Measurements from ENCODE around the gene RASAL2. TPM values are rescaled to one million over a fixed set of nuclear protein-coding genes. Genes with fewer than 3 reads are reported as not detected.

RASAL2 gene
- total and polyA plus RNA-seq, 2 of the 4 experiments (the other 2 are of a cell fraction) = 13.1 to 20.6 TPM

GRCh38 chr1:178379807-178380206, 285.9 kb downstream of the RASAL2 start:
- Histone ChIP-seq H2AFZ (replicated peaks; ENCODE audit: low read length, poor library complexity) (no peak overlapping the region), H3K4me2 (ENCODE audit: low read depth, low read length) (no peak overlapping the region), H3K4me1 (ENCODE audit: control insufficient read depth, insufficient read depth, low read length) (no peaks in the 10 kb centered on the region), H2AK5ac (ENCODE audit: low read depth, low read length) (no peak overlapping the region), H4K5ac (ENCODE audit: low read depth, low read length) (no peak overlapping the region), H3K56ac (ENCODE audit: extremely low read depth, insufficient read depth, low read length) (no peak overlapping the region), H2BK20ac (ENCODE audit: low read depth, low read length) (no peak overlapping the region), H4K8ac (ENCODE audit: low read depth in 2 of 2, low read length in 2 of 2) (no peak overlapping the region), H3K4ac (ENCODE audit: low read depth, low read length) (no peak overlapping the region), H4K20me1 (ENCODE audit: insufficient read depth, low read length) (no peaks in the 10 kb centered on the region), H2BK15ac (ENCODE audit: low read depth, low read length) (no peak overlapping the region), H2BK120ac (ENCODE audit: low read depth, low read length) (no peak overlapping the region), H3K9me1 (ENCODE audit: insufficient read depth, low read length) (no peaks in the 10 kb centered on the region), H3K79me1 (ENCODE audit: low read depth in 1 of 2, low read length in 2 of 2) (peaks cover 2 to 6% of the 10 kb centered on the region in 2 experiments; a peak in 3 of 4 replicates), H3K9ac (ENCODE audit: low read depth, low read length) (no peak overlapping the region), H2BK5ac (ENCODE audit: low read depth, low read length, poor library complexity, severe bottlenecking) (no peak overlapping the region), H4K91ac (ENCODE audit: insufficient read depth, low read depth, low read length) (no peak overlapping the region), H3K9me3 (ENCODE audit: control insufficient read depth, insufficient read depth, low read length) (no peaks in the 10 kb centered on the region), H3K18ac (ENCODE audit: low read depth, low read length) (no peak overlapping the region), H3K14ac (replicated peaks; ENCODE audit: low read depth, low read length) (no peak overlapping the region), H3K36me3 (ENCODE audit: control insufficient read depth, insufficient read depth, low read length) (no peaks in the 10 kb centered on the region), H2AK9ac (replicated peaks; ENCODE audit: low read depth, low read length, poor library complexity) (no peak overlapping the region), H3K27me3 (ENCODE audit: control insufficient read depth, insufficient read depth, low read length) (no peaks in the 10 kb centered on the region), H3K23ac (ENCODE audit: low read depth, low read length) (no peak overlapping the region), H3K27ac (ENCODE audit: insufficient read depth, low read length) (no peak overlapping the region), H3K4me3 (ENCODE audit: insufficient read depth, low read depth, low read length) (no peak overlapping the region)
- ChIA-PET CTCF (no interaction called here), POLR2A (ENCODE audit: unreplicated experiment) (no interaction called here)
- dilution Hi-C loops (cut with HindIII; ENCODE audit: low sequenced_read_pairs, unreplicated experiment) = no loop called here
- BruUV-seq (replicated peaks) = no TSS peak
- ATAC-seq (ENCODE audit: low read depth) = no peak
- TF ChIP-seq FOS (IDR thresholded peaks at IDR 0.05; ENCODE audit: low read depth, low read length) (no peak), NFE2L2 (IDR thresholded peaks at IDR 0.05; ENCODE audit: low read depth, low read length) (no peak), RAD21 (IDR thresholded peaks at IDR 0.05; ENCODE audit: low read length) (no peak), CEBPB (IDR thresholded peaks at IDR 0.05; ENCODE audit: low read depth, low read length) (no peak), USF2 (IDR thresholded peaks at IDR 0.05; ENCODE audit: low read depth, low read length) (no peak), MAFK (IDR thresholded peaks at IDR 0.05; ENCODE audit: low read depth, low read length) (no peak), ELK1 (IDR thresholded peaks at IDR 0.05; ENCODE audit: borderline replicate concordance, low read depth, low read length) (no peak), POLR2A (IDR thresholded peaks at IDR 0.05; ENCODE audit: low read depth, low read length) (no peak), RFX5 (IDR thresholded peaks at IDR 0.05; ENCODE audit: low read depth, low read length) (no peak), SMC3 (IDR thresholded peaks at IDR 0.05; ENCODE audit: low read depth, low read length) (no peak), MXI1 (IDR thresholded peaks at IDR 0.05; ENCODE audit: borderline replicate concordance, low read depth, low read length) (no peak), MAZ (IDR thresholded peaks at IDR 0.05; ENCODE audit: borderline replicate concordance, low read depth, low read length) (no peak)
- TF ChIP-seq, protein P1, sequence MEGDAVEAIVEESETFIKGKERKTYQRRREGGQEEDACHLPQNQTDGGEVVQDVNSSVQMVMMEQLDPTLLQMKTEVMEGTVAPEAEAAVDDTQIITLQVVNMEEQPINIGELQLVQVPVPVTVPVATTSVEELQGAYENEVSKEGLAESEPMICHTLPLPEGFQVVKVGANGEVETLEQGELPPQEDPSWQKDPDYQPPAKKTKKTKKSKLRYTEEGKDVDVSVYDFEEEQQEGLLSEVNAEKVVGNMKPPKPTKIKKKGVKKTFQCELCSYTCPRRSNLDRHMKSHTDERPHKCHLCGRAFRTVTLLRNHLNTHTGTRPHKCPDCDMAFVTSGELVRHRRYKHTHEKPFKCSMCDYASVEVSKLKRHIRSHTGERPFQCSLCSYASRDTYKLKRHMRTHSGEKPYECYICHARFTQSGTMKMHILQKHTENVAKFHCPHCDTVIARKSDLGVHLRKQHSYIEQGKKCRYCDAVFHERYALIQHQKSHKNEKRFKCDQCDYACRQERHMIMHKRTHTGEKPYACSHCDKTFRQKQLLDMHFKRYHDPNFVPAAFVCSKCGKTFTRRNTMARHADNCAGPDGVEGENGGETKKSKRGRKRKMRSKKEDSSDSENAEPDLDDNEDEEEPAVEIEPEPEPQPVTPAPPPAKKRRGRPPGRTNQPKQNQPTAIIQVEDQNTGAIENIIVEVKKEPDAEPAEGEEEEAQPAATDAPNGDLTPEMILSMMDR (conservative IDR thresholded peaks at IDR 0.05; ENCODE audit: low read depth, low read length) = no peak
- intact Hi-C loops (cut with micrococcal nuclease) = loop anchor here (5.0 kb wide), 1 partner anchor 32 kb away; no protein-coding TSS in a partner anchor
- 80% methylated on average over 3 of the region's 14 CpGs; no CpG with 5 or more reads in 1 of the 2 experiments for WGBS, 2 experiments (ENCODE audit: extremely low coverage in 2 of 2, insufficient read length in 1 of 2)
- in situ Hi-C loops (cut with MboI; ENCODE audit: low sequenced_read_pairs) = no loop called here
- DNase-seq = no peak
